Epidermal melanocyte (primary cell): ENCODE measurements around the gene DOCK3.
"Not testable (repeated sequence)": the region's sequence is repeated elsewhere in the genome, so short reads cannot be mapped to it uniquely, and the experiment has no call there.

Source experiments
- DNase-seq: peaks from one replicate; pipeline ENCODE4 v3.0.0; 2011; ENCODE audit warnings: low spot score; ENCODE audit not compliant: insufficient read length

DOCK3 gene

DNA sequence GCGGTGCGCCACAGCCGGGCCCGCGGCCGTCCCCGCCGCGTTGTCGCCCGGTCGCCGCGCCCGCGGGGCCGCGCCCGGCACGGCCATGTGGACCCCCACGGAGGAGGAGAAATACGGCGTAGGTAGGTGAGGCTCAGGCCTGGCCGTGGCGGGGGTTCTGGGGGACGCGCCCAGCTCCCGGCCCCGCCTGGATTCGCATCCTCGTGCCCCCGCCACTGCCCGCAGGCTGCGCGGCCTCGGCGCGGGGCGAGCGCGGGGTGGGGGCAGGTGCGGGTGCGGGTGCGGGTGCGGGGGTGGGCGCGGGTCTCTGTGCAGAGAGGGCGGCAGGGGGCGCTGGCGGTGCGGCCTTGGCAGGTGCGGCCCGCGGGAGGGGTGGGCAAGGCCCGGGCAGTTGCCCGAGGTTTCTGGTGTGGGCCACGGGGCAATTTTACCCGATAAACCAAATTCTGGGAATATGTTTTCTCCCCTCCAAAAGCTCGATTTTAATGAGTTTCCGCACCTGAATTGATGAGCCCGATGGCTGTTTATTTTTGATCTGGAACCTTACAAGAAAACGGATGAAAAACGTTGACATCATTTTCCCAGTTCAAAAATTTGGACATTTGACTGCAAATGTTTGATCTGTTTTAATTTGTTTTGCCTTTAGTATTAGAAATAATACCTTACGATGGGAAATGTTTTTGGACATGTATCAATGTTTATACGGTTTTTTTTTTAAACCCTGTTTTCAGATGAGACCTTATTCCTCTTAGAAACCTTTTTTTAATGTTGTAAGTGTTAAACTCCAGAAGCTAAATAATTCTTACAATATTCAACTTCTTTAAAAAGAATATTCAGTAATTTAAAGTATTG lies 678 bp downstream of the DOCK3 start:
- DNase-seq, result no peak

DNA sequence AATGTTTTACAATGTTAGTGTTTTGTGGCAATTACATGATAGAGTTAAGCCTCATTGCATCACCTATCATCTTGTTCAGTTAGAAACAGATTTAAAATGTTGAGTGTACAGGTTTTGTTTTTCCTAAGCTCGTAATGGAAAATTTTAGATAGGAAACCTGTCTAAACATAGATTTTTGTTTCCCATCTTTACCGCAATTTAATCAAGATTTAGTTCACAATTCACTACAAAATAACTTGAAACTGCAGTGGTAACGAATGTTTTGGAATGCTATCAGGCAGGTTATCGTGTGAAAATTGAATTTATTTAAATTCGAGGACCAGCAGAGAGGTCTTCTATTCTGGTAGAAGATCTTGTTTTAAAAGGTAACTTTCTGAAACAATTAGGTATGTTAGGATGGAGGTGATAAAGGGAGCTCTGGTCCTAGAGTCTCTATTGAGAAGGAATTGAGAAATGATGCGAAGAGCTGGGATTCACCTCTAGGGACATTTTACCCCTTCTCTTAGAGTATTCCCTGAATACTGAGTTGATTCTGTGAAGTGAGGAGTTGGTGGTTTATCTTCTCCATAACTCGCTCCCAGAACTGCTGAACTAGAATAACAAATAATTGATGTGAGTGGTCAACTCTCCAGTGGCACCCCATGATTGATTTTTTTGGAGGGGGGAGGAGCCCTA lies 1.4 kb downstream of the DOCK3 start:
- no peak for DNase-seq

DNA sequence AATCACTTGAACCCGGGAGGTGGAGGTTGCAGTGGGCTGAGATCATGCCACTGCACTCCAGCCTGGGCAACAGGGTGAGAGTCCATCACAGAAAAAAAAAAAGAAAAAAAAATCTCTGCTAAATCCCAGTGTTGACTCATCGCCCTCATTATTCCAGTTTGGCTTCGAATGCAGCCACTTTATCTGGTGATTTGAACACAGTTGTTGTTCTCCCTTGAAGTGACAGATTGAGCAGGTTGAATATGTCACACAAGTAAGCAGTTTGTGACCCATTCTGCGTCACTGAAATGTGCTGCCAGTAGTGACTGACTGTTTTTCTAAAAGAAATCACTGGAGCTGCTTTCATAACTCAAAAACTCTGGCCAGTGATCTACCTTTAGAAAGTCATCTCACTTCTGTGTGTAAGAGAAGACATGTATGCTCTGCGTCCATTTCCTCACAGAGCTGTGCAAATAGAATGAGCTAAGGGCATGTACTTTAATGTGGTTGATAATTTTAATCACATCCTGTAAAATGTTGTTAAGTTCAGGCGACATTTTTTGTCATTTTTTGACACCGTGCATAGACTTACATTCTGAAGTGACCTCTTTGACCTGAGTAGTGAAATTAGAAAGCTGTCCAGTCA lies 12.5 kb downstream of the DOCK3 start:
- no peak for DNase-seq

DNA sequence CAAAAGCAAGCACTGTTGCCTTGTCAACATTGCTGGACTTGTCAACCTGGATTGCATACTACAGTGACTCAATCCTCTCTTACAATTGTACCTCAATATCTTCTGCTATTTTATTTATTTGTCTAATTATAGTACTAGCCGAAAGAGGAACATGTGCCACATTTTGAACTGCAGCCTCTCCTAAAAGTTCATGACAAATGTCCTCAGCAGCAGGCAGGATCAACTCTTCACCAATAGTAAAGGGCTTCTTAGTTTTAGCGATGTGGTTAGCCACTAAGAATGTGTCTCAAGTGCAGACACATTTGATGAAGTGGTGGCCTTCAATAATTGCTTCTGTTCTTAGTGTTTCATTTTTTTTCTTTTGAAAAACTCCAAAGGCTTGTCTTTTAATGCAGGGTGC lies 13.2 kb downstream of the DOCK3 start:
- no peak for DNase-seq

DNA sequence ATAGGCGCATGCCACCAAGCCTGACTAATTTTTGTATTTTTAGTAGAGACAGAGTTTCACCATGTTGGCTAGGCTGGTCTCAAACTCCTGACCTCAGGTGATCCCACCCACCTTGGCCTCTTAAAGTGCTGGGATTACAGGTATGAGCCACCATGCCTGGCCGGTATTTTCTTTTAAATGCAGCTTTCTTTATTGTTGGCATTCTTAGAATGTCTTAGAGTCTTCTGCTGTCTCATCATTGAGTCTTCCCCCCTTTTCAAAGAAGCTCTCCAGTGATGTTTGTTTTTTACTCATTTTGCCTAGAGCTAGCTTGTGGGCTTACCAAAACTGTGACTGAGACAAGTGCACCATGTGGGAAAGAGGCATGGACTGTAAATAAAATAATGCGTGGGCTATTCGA lies 13.9 kb downstream of the DOCK3 start:
- not testable (repeated sequence) for DNase-seq

DNA sequence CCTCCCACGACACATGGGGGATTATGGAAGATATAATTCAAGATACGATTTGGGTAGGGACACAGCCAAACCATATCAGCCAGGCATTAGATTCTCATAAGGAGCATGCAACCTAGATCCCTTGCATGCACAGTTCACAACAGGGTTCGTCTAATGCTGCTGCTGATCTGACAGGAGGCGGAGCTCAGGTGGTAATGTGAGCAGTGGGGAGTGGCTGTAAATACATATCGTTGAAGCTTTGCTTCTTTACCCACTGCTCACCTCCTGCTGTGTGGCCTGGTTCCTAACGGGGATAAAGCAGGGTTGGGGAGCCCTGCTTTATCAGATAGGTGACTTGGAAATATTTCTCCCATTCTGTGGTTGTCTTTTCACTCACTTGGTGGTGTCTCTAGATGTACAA lies 14.8 kb downstream of the DOCK3 start:
- no peak for DNase-seq

DNA sequence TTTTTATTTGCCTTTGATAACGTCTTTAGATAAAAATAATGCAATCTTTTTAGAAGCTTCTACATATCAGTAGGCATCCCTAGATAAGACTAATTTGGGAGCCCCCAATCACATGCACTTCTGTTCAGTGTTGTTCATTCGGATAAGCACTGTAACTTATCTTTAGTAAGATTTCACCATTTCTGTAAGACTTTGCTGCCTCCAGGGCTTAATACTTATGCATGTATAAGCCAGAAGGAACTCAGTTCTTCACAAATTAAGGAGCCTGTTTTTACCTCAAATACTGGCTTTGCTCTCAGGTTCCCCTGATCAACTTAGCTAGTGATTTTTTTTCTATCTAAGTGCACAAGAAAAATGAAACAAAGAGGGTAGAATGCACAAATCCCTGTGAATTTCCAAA lies 20.3 kb downstream of the DOCK3 start:
- no peak for DNase-seq

DNA sequence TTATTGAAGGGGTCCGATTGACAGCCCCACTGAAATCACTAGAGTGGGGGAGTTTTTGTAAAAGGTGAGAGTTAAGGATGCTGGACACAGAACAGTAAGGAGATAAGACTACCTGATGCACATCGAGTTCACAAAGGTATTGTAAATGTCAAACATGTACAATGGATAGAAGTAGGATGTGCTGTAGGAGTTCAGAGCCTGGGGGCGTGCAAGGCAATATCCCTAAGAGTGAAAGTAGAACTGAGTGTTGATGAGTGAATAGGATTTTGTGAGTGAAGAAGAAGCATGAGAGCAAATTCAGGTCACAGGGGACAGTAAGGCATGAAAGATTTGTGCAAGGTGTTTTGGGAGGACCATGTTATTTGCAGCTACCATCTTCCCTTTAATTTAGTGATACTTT lies 21.5 kb downstream of the DOCK3 start:
- DNase-seq, result no peak

DNA sequence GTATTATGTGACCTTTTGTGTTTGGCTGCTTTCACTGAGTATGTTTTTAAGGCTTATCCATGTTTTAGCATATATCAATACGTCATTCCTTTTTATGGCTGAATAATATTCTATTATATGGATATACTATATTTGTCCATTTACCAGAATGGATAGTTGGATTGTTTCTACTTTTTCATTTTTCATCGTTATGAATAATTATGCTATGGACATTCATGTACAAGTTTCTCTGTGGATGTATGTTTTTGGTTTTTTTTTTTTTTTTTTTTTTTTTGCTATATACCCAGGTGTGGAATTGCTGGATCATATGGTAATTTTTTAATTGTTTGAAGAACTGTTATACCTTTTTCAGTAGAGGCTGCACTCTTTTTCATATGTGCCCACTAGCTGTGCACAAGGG lies 23.5 kb downstream of the DOCK3 start:
- no peak for DNase-seq

DNA sequence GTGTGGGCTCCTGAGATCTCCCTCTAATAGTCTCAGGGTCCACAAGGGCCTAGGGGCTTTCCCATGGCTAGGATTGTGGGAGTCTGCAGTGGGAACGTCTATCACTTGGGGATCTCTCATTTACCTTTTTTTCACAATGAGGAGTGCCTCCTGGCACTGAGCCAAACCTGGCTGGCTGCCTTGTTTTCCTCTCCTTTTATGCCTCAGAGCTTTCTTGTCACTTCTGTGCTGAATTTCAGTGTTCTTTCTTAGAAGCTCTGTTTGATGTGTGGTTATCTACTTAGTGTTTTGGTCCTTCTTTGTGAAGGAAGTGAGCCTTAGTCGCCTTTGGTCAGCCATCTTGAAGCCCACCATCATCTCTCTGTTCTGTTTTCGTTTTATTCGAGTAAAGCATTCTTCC lies 33.9 kb downstream of the DOCK3 start:
- no peak for DNase-seq

DNA sequence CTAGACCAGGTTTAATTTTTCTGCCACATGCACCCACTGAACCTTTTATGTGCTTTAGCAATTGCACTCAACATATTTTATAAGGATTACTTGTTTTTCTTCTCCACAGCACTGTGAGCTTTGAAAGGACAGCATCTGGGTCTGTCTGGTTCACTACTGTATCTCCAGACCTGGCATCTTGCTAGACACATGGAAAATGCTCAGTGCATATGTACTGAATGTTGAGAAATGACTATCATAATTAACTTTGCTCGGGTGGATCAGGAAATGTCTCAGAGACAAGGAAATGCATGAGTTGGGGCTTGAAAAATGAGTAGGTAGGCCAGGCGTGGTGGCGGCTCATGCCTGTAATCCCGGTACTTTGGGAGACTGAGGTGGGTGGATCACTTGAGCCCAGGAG lies 40.2 kb downstream of the DOCK3 start:
- DNase-seq, result no peak

DNA sequence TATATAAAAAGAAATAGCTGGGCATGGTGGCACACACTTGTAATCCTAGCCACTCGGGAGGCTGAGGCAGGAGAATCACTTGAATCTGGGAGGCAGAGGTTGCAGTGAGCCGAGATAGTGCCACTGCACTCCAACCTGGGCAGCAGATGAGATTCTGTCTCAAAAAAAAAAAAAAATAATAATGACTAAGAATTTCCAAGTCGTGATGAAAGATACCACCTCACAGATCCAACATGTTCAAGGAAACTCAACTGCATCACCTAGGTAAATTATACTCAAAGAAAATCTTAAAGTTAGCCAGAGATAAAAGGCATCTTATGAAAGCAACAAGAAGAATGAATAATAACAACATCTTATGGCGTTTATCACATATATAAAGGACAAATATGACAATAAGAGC lies 50.1 kb downstream of the DOCK3 start:
- no peak for DNase-seq

DNA sequence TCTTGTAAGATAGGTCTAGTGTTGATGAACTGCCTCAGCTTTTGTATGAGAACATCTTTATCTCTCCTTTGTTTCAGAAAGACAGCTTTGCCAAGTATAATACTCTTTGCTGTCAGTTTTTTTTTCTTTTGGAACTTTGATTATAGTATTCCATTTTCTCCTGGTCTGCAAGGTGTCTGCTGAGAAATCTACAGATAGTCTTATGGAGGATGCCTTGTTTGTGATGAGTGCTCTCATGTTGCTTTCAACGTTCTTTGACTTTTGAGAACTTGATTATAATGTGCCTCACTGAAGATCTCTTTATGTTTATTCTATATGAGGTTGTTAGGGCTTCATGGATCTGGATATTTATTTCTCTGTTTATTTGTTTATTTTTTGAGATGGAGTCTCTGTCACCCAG lies 60.3 kb downstream of the DOCK3 start:
- DNase-seq, result no peak

DNA sequence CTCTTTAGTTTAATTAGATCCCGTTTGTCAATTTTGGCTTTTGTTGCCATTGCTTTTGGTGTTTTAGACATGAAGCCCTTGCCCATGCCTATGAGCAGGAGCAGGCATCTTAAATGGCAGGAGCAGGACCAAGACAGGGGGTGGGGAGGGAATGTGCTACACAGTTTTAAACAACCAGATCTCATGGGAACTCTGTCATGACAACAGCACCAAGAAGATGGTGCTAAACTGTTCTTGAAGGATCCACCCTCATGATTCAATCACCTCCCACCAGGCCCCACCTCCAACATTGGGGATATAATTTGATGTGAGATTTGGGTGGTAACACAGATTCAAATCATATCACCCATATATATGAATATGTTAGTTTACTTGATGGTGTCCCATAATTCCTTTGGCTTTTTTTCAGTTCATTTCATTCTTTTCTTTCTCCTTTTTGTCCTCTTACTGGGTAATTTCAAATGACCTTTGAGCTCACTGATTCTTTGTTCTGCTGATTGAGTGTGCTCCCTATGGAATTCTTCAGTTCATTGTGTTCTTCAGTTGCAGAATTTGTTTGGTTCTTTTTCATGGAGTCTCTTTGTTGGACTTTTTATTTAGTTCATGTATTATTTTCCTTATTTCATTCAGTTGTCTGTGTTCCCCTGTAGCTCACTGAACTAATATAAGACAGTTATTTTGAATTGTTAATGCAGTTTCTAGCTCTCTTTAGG lies 62.6 kb downstream of the DOCK3 start:
- DNase-seq, result no peak

DNA sequence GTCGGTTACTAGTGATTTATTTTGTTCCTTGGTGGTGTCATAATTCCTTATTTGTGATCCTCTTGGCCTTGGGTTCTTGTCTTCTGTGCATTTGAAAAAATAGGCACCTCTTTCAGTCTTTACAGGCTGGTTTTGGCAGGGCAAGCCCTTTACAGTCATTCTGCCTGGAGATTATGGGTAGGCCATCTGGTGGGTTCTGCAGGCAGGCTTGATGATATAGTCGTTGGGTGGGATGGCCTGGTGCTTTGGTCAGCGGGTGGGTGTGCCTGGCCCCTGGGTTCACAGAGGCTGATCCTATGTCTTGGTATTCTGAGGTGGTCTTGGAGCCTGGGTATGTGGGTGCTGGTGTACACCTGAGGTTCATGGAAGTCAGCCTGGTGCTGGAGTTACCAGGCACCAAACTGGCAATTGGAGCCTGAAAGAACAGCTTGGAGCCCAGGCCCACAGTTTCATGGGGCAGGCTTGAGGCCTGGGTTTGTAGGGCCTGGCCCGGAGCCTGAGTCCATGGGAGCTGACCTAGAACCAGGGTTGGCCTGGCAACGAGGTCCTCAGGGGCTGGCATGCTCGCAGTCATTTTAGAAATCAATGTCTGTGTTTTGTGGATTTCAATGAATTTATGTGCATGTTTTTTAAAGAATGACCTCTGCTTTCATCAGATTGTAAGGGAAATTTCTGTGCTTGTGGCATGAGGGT lies 63.3 kb downstream of the DOCK3 start:
- no peak for DNase-seq

DNA sequence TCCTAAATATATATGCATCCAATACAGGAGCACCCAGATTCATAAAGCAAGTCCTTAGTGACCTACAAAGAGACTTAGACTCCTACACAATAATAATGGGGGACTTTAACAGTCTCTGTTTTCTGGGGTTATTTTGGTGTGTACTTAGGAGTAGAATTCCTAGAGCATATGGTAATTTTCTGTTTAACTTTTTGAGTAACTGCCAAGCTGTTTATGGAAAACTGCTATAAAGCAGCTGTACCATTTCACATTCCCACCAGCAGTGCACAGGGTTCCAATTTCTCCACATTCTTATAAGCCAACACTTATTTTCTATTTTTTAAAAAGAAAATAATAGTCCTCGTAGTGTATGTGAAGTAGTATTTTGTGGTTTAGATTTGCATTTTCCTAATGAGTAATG lies 68.9 kb downstream of the DOCK3 start:
- no peak for DNase-seq

DNA sequence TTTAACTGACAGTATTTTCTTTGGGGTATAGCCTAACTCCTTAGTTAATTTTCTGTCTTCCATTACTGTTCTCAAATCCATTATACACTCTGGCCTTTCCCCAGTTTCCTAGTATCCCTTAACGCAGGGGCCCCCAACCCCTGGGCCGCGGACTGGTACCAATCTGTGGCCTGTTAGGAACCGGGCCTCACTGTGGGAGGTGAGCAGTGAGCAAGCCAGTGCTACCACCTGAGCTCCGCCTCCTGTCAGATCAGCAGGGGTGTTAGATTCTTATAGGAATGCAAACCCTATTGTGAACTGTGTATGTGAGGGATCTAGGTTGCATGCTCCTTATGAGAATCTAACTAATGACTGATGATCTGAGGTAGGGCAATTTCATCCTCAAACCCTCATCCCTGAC lies 75.1 kb downstream of the DOCK3 start:
- no peak for DNase-seq

DNA sequence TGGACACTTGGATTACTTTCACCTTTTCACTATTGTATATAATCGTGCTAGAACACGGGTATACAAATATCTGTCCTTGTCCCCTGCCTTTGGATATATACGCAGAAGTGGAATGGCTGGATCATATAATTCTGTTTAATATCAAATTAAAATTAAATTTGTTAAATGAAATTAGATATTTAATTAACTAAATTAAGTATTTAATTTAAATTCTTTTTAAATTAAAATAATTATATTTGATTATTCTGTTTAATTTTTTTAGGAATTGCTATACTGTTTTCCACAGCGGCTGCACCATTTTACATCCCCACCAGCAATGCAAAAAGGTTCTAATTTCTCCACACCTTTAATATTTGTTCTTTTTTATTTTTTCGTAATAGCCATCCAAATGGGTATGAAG lies 84.3 kb downstream of the DOCK3 start:
- DNase-seq, result no peak

DNA sequence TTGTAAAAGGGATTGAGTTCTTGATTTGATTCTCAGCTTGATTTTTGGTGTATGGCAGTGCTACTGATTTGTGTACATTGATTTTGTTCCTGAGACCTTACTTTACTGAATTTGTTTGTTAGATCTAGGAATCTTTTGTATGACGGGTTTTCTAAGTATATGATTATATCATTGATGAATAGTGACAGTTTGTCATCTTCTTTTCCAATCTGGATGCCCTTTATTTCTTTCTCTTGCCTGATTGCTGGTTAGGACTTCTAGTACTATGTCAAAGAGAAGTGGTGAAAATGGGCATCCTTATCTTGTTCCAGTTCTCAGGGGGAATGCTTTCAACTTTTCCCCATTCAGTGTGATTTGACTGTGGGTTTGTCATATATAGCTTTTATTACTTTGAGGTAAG lies 103.0 kb downstream of the DOCK3 start:
- DNase-seq, result no peak

DNA sequence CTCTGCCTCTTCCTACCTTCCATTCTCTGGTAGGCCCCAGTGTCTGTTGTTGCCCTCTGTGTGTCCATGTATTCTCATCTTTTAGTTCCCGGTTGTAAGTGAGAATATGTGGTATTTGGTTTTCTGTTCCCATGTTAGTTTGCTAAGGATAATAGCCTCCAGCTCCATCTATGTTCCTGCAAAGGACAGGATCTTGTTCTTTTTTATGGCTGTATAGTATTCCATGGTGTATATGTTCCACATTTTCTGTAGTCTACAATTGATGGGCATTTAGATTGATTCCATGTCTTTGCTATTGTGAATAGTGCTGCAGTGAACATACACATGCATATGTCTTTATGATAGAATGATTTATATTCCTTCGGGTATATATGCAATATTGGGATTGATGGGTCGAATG lies 107.0 kb downstream of the DOCK3 start:
- DNase-seq, result not testable (repeated sequence)

DNA sequence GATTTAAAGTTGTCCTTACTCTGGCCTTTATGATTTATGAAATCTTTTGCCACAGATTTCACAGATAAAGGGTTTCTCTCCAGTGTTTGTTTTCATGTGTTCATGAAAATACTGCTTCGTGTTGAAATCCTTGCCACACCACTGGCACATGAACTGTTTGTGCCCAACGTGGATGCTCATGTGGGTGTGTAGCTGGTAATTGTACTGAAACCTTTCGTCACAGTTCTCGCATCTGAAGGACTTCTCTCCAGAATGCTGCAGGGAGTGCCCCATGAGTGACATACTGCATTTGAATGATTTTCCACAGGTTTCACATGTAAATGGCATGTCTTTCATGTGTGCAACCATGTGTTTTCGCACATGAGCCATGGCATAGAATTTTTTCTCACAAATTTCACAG lies 111.9 kb downstream of the DOCK3 start:
- DNase-seq, result no peak
